ENCODE measurements around the gene MEF2B. TPM values are rescaled to one million over a fixed set of nuclear protein-coding genes. Genes with fewer than 3 reads are reported as not detected.

The MEF2B gene
- total and polyA plus RNA-seq, 2 donors (not counting 3 experiments of a cell fraction or from before 2014, with no cell fraction given), result 0.52 to 1.2 TPM

DNA sequence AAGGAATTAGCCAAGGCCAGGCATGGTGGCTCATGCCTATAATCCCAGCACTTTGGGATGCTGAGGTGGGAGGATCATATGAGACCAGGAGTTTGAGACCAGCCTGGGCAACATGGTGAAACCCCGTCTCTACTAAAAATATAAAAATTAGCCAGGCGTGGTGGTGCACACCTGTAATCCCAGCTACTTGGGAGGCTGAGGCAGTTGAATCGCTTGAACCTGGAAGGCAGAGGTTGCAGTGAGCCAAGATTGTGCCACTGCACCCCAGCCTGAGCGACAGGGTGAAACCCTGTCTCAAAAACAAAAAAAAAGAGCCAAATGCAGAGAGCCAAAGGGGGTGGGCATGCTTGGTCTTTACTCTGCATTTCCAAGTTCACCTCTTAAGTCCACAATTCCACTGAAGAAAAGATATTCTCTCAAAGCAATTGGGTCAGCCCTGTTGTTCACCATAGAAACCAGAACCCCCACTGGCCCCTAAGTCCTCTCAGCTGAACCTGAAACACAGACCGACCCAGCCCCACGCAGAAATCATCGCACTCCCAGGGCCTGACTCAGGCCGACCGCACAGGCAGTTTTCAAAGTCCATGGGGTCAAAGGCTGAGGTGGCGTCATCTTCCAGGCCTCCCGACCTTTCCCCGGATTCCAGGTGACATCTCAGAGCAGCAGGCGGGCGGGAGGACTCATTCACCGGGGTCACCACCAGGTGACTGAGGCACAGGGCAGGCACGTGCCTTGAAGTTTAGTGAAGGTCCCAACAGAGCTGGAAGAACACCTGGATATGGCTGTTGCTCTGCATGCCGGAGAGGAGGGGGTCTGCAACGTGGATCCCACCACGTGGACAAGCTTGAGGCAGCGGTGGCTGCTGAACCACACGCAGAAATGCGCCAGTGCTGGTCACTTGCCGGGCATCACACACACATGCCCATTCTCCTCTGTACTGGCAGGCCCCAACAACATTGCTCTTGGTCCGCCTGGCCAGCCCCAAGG, 73.1 kb downstream of the MEF2B start:
- CTCF ChIA-PET, result interaction anchor here (1.4 kb wide), 1 partner anchor 9 kb away, joined by 3 read pairs; no protein-coding TSS in a partner anchor
- H3K4me3 ChIP-seq (replicated peaks in 1 of 3; ENCODE audit: insufficient read depth in 1 of 3, low read depth in 1 of 3, low read length in 3 of 3), result no peak overlapping the region
- H4K20me1 ChIP-seq (replicated peaks; ENCODE audit: control insufficient read depth, extremely low read depth, insufficient read depth, low read length), result no peaks in the 10 kb centered on the region
- H3K9me3 ChIP-seq (replicated peaks; ENCODE audit: control insufficient read depth, insufficient read depth, low read length), result no peaks in the 10 kb centered on the region
- FAIRE-seq (no peak), DNase-seq (ENCODE audit: low read depth, low spot score) (no peak)
- no peak overlapping the region for H3K27ac ChIP-seq (ENCODE audit: insufficient read depth, low read depth, low read length)
- no peaks in the 10 kb centered on the region for H3K79me2 ChIP-seq (ENCODE audit: control insufficient read depth, insufficient read depth, low read length)
- intact Hi-C loops (cut with micrococcal nuclease) (no loop called here), dilution Hi-C loops (cut with MboI; ENCODE audit: extremely low pct_ligation_motif_present, low sequenced_read_pairs) (no loop called here)
- H3K9me1 ChIP-seq (replicated peaks; ENCODE audit: control insufficient read depth, extremely low read depth, insufficient read depth, low read length), result no peaks in the 10 kb centered on the region
- no peak overlapping the region for H2AFZ ChIP-seq (ENCODE audit: low read depth, low read length)
- H3K36me3 ChIP-seq (ENCODE audit: control insufficient read depth in 2 of 2, extremely low read depth in 1 of 2, insufficient read depth in 2 of 2, low read length in 2 of 2), result no peaks in the 10 kb centered on the region
- no peak overlapping the region for H3K4me2 ChIP-seq (ENCODE audit: insufficient read depth, low read length)
- no TSS peak for BruUV-seq (replicated peaks)
- H3K9ac ChIP-seq (replicated peaks; ENCODE audit: extremely low read depth, insufficient read depth, low read length), result no peak overlapping the region
- H3K4me1 ChIP-seq (ENCODE audit: control insufficient read depth, extremely low read depth, insufficient read depth, low read length), result no peaks in the 10 kb centered on the region
- H3K27me3 ChIP-seq (ENCODE audit: control insufficient read depth in 2 of 2, insufficient read depth in 2 of 2, low read length in 2 of 2), result no peaks in the 10 kb centered on the region
- POLR2A ChIA-PET, result no interaction called here
- TF ChIP-seq POLR2A (IDR thresholded peaks at IDR 0.05; ENCODE audit: low read depth, low read length), result no peak
- TF ChIP-seq JUN (IDR thresholded peaks at IDR 0.05; ENCODE audit: borderline replicate concordance, insufficient read depth, insufficient read length, low read depth), result no peak
- TF ChIP-seq MYC (IDR thresholded peaks at IDR 0.05; ENCODE audit: low read depth, low read length), result no peak
- no peak for TF ChIP-seq FOS (IDR thresholded peaks at IDR 0.05; ENCODE audit: borderline replicate concordance, insufficient read depth, low read length)
- TF ChIP-seq, protein P1, sequence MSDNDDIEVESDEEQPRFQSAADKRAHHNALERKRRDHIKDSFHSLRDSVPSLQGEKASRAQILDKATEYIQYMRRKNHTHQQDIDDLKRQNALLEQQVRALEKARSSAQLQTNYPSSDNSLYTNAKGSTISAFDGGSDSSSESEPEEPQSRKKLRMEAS (IDR thresholded peaks at IDR 0.05; ENCODE audit: insufficient read depth, insufficient read length), result no peak
- no peak for TF ChIP-seq EZH2 (IDR thresholded peaks at IDR 0.05; ENCODE audit: borderline replicate concordance, low read depth, low read length, severe bottlenecking)
- no peak for TF ChIP-seq POLR2AphosphoS5 (IDR thresholded peaks at IDR 0.05; ENCODE audit: insufficient read depth, low read depth, low read length)
- TF ChIP-seq, protein P2, sequence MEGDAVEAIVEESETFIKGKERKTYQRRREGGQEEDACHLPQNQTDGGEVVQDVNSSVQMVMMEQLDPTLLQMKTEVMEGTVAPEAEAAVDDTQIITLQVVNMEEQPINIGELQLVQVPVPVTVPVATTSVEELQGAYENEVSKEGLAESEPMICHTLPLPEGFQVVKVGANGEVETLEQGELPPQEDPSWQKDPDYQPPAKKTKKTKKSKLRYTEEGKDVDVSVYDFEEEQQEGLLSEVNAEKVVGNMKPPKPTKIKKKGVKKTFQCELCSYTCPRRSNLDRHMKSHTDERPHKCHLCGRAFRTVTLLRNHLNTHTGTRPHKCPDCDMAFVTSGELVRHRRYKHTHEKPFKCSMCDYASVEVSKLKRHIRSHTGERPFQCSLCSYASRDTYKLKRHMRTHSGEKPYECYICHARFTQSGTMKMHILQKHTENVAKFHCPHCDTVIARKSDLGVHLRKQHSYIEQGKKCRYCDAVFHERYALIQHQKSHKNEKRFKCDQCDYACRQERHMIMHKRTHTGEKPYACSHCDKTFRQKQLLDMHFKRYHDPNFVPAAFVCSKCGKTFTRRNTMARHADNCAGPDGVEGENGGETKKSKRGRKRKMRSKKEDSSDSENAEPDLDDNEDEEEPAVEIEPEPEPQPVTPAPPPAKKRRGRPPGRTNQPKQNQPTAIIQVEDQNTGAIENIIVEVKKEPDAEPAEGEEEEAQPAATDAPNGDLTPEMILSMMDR (IDR thresholded peaks at IDR 0.05; ENCODE audit: extremely low read depth in 1 of 2, insufficient read depth in 1 of 2, low read depth in 1 of 2, low read length in 2 of 2), result no peak
- no peak for TF ChIP-seq GATA2 (IDR thresholded peaks at IDR 0.05; ENCODE audit: insufficient read depth, insufficient read length, low read depth, low read length)
